HG02588 (cell line): Measurements from ENCODE around the gene CLPTM1.

ENCODE experiments used
- ATAC-seq: cut with Tn5 transposase; IDR thresholded peaks from one replicate; pipeline ENCODE4 v1.9.1; 2021; ENCODE audit warnings: mild to moderate bottlenecking, moderate library complexity; ENCODE audit not compliant: unreplicated experiment

Gene CLPTM1

DNA sequence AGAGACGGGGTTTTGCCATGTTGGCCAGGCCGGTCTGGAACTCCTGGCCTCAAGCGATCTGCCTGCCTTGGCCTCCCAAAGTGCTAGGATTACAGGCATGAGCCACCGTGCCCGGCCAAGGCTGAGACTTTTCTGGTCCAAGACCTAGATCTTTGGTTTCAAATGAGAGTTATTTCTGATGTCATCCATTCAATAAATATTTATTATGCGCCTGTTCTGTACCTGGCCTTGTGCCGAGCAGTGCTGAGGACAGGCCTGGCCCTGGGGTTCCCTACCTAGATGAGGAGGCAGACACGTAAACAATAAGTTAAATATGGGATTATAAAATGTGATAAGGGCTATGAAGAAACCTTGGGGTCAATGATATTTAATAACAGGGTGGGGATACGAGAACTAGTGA is 50.6 kb downstream of the CLPTM1 start:
- no peak for ATAC-seq

DNA sequence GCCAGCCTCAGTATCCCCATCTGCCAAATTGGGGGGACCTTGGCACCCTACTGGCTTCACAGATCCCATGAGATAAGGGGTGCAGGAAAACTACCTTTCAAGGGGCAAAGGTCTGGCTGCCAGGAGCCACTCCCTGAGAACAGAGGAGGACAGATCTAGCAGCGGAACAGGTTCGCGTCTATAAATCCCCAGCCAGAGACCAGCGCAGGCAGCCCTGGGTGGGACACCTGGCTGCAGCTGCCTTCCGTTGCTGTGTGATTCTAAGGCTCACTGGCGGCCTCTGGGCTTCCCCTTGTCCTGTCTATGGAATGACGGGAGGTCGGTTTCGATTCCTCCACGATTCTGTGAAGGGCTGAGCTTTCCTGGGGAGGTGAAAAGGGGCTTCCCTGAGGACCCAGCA is 53.4 kb downstream of the CLPTM1 start:
- ATAC-seq: no peak

- ATAC-seq: no peak
Measured at GRCh38 chr19:45009625-45010255, 54.6 kb downstream of the CLPTM1 start.

DNA sequence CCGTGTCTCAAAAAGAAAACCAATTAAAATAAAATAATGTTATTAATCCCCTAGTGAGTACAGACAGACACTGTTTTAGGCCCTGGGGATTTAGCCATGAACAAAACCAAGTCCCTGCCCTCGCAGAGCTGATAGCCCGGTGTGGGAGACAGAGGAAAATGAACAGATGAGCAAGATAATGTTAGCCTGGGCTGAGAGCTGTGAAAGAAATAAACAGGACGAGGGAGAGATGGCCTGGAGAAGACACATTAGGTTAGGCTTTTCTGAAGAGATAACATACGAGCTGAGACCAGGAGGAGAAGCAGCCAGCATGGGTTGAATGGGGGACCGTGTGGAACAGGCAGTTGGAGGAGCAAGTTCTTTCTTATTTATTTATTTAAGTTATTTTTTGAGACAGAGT is 55.1 kb downstream of the CLPTM1 start:
- no peak for ATAC-seq

- no peak for ATAC-seq
Measured at GRCh38 chr19:45011959-45012358, 56.8 kb downstream of the CLPTM1 start.

GRCh38 chr19:45016388-45017314 is 61.5 kb downstream of the CLPTM1 start:
- peak; percentile 84 for ATAC-seq

GRCh38 chr19:45019187-45019586 is 64.0 kb downstream of the CLPTM1 start:
- no peak for ATAC-seq

DNA sequence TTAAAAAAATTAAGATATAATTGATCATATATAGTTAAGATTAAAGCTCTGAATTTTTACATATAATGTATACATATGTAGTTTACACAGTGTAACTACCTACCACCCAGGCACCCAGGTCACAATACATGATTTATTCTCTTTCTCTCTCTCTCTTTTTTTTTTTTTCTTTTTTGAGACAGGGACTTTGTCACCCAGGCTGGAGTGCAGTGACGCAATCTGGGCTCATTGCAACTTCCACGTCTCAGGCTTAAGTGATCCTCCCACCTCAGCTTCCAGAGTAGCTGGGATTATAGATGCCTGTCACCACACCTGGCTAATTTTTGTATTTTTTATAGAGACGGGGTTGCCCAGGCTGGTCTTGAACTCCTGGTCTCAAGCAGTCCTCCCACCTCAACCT is 64.9 kb downstream of the CLPTM1 start:
- ATAC-seq: no peak

GRCh38 chr19:45021971-45022370 is 66.8 kb downstream of the CLPTM1 start:
- no peak for ATAC-seq

GRCh38 chr19:45023048-45023447 is 67.9 kb downstream of the CLPTM1 start:
- no peak for ATAC-seq

- no peak for ATAC-seq
Measured at GRCh38 chr19:45025264-45025663, 70.1 kb downstream of the CLPTM1 start.

GRCh38 chr19:45027371-45027770 is 72.2 kb downstream of the CLPTM1 start:
- no peak for ATAC-seq

GRCh38 chr19:45030825-45031224 is 75.6 kb downstream of the CLPTM1 start:
- no peak for ATAC-seq

DNA sequence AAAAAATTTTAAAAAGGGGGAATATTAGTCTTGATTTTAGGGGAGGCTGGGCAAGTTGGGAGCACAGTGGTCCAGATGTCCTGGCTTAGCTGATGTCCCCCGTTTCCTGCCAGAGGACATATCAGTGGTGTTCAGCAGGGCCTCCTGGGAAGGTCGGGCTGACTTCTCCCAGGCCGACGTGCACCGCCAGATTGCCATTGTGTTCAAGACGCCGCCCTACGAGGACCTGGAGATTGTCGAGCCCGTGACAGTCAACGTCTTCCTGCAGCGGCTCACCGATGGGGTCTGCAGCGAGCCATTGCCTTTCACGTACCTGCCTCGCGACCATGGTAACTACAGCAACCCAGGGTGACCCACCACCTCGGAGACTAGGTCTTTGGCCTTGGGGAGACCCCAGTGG is 77.2 kb downstream of the CLPTM1 start:
- no peak for ATAC-seq

- no peak for ATAC-seq
Measured at GRCh38 chr19:45035755-45036154, 80.6 kb downstream of the CLPTM1 start.

GRCh38 chr19:45037393-45038169 is 82.4 kb downstream of the CLPTM1 start:
- no peak for ATAC-seq

DNA sequence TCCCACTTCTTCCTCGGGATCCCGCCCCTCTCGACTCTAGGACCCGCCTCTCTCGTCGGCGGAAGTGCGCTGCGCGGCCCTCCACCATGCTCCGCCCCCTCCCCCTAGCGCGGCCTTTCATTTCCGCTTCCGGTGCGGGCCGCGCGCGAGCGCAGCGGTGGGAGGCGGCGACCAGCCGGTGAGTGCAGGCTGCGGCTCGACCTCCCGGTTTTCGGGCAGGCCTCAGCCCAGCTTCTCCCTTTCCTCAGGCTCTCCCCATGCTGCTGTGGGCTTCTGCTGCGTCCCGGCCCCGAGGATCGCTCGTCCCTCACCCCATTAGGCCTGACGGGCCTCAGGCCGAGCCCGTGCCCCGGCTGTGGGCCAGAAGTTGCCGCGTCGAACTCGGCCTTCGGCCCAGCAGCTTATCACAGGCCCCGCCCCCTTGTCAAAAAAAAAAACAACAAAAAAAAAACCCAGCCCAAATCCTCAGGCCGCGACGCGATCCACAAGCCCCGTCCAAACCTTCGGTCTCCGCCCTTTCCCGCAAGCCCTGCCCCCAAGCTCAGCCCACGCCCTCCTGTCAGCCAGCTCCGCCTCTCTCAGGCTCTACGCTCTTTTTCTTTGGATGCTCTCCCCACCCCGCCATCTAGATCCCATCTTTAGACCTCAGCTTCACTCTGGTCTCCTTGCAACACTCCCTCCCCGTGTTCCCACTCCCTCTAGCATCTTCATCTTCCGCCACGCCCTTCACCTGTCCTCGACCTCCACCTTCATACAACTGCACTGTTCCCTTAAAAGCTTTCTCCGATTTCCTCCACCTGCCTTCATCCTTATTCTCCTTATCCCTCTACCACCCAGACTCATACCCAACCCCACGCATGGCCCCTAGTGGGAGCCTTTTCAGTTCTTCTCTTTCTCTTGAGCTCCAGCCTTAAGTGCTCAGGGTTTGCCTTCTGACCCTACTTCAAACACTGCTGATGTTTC is 84.0 kb downstream of the CLPTM1 start, which contains the start of gene CLASRP:
Gene CLASRP (plus strand): TSS at position 115 of the 963 bp plus-strand sequence. CDS start 1,168 bp downstream, outside the sequence.
- ATAC-seq: peak; percentile 82

GRCh38 chr19:45040059-45040771 is 85.0 kb downstream of the CLPTM1 start:
- no peak for ATAC-seq

- no peak for ATAC-seq
Measured at GRCh38 chr19:45041125-45041524, 85.9 kb downstream of the CLPTM1 start.
